GM19351 (cell line): ENCODE data around the gene LPCAT1.
"Not testable (repeated sequence)": the region's sequence is repeated elsewhere in the genome, so short reads cannot be mapped to it uniquely, and the experiment has no call there.

Experiments used
- ATAC-seq: cut with Tn5 transposase; IDR thresholded peaks from one replicate; pipeline ENCODE4 v1.9.1; 2021; ENCODE audit warnings: mild to moderate bottlenecking, moderate library complexity; ENCODE audit not compliant: unreplicated experiment

The LPCAT1 gene

GRCh38 chr5:1510151-1510561, 13.6 kb downstream of the LPCAT1 start:
- no peak for ATAC-seq

GRCh38 chr5:1509346-1510085, 14.2 kb downstream of the LPCAT1 start:
- ATAC-seq: no peak

DNA sequence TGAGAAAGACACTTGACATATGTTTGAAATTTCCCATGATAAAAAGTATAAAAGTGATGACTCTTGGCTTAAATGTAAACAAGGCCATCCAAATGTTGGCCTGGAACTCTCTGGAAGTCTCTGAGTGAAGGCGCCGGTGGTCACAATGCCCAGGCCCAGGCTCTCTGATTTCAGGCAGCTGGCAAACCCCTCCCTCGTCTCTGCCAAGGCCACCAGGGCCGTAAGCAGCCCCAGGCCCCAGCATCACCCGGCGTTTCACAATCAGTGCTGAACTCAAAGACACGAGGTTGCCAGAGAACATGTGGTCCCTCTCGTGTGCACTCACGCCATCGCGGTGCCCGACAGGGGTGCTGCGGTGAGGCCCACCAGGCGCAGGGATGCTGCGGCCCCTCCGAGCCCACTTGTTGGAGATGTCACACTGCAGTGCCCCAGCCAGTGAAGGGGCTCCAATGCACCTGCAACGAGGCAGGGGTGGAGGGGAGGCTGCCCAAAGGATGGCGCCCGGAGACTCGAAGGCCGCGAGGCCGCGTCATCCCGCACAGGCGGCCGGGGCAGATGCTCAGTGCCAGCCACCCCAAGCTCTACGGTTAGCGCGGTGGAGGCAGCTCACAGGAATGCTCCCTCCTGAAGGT, 15.0 kb downstream of the LPCAT1 start:
- no peak for ATAC-seq

GRCh38 chr5:1507961-1508658, 15.7 kb downstream of the LPCAT1 start:
- no peak for ATAC-seq

- no peak for ATAC-seq
Measured at GRCh38 chr5:1507457-1507856, 16.3 kb downstream of the LPCAT1 start.

GRCh38 chr5:1507014-1507375, 16.8 kb downstream of the LPCAT1 start:
- no peak for ATAC-seq

- ATAC-seq: no peak
Measured at GRCh38 chr5:1506242-1507013, 17.3 kb downstream of the LPCAT1 start.

DNA sequence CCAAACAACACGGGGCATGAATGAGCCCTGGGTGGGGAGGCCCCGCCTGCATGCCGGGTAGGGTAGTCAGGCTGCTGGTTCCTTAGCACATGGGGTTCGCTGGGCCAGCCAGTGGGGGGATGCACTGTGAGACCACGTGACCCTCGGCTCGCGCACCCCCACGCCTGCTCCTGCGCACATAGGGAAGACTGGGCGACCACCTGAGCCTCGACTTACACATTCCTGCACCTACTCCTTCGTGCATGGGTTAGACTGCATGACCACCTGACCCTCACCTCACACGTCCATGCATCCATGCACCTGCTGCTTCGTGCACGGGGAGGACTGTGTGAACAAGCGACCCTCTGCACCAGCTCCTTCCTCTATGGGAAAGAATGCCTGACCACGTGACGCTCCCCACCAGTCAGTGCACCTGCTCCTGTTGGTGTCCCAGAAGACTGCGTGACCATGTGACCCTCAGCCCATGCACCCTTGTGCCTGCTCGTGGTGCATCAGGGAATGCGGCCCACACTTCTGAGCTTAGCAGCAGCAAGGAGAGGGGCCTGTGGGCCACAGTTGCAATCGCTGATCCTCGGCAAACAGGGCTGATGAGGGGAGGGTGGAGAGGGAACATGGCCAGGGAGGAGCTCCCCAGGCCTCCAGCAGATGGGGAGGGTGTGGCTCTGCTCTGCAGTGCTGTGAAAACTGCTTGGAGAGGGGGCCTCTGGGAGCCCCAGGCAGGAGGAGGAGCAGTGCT, 18.1 kb downstream of the LPCAT1 start:
- no peak for ATAC-seq

- not testable (repeated sequence) for ATAC-seq
Measured at GRCh38 chr5:1505089-1505488, 18.7 kb downstream of the LPCAT1 start.

- no peak for ATAC-seq
Measured at GRCh38 chr5:1504617-1505016, 19.1 kb downstream of the LPCAT1 start.

GRCh38 chr5:1504069-1504595, 19.6 kb downstream of the LPCAT1 start:
- no peak for ATAC-seq

- peak; percentile 28 for ATAC-seq
Measured at GRCh38 chr5:1503241-1504068, 20.3 kb downstream of the LPCAT1 start.

DNA sequence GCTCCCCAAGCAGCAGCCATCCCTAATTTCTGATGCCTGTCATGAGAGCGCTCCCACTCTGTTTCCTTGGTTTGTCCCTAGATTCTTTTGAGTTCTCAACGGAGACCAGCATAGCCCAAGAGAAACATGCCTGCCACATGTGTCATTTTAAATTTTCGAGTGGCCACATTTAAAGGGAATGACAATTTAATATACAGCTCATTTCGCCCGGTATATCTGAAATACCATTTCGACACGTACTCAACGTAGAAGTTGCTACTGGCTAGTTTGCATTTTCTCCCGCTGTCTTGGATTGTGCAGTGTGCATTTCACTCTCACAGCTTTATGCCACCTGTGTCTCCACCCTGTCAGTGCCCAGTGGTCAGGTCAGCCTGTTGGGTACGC, 21.0 kb downstream of the LPCAT1 start:
- no peak for ATAC-seq

GRCh38 chr5:1502046-1502736, 21.6 kb downstream of the LPCAT1 start:
- ATAC-seq: peak; percentile 28

DNA sequence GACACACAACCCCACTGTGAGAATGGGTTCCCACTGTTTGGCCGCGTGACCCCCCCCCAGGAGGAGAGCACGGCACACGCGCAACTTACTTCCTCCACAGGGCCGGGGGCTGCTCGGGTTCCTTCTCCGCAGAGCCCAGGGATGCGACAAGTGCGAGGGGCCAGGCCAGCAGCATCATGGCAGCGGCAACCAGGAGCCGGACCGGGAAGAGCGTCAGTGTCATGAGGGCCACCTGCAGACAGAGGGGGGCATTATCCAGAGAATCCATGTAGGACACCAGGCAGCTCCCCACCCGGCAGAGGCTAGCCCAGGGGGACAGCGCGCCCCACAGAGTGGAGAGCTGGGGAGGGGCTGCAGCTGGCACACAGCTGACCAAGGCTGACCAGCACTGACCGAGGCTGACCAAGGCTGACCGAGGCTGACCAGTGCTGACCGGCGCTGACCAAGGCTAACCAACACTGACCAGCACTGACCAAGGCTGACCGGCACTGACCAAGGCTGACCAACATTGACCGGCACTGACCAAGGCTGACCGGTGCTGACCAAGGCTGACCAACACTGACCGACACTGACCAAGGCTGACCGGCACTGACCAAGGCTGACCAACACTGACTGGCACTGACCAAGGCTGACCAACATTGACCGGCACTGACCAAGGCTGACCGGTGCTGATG, 22.3 kb downstream of the LPCAT1 start:
- ATAC-seq: no peak

GRCh38 chr5:1500411-1501091, 23.2 kb downstream of the LPCAT1 start:
- ATAC-seq: no peak

- no peak for ATAC-seq
Measured at GRCh38 chr5:1499851-1500250, 23.9 kb downstream of the LPCAT1 start.
